ENCODE measurements around the gene ERC2.

The ERC2 gene

DNA sequence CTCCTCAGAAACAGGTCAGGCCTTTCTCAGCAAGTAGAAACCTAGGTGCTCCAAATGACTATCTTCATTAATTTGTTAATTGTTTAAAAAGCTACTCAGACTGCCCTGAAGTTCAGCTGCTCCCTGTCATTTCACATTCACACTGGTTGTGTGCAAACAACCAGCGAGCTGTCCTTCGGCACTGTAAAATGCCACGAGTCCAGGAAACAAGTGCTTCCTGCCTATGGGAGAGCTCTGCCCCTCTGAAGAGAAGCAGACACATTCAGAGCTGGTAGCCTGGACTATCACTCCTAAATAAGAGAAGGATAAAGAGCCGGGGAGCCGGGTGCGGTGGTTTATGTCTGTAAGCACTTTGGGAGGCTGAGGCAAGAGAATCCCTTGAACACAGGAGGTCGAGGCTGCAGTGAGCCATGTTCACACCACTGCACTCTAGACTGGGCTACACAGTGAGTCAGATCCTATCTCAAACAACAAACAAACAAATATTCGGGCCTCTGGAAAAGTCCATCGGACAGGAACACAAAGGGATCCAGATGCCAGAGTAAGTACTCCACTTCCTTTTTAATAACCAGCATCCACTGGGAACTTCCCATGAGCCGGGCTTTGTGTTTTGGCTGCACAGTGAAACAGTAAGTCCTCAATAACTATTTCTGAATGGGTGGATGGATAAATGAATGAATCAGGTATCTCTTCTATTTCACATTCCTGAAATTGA lies 866.7 kb downstream of the ERC2 start:
- DNase-seq = no peak

GRCh38 chr3:55598224-55598623 lies 870.0 kb downstream of the ERC2 start:
- DNase-seq = no peak

DNA sequence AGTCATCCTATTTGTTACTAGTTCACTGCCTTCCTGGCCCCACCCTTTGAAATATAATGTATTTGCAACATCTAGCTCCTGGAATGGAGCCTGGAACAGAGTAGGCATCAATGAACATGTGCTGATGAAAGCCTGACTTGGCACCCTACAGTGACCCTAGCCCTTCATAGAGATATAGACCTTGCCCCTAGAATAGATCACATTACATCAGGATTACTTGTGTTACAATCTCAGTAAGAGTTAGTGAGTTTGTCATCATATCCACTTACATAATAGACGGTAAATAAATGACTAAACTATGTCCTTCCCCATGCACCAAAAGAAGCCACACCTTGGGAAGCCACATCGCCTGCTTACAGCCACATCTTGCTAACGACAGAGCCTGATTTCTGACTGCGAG lies 870.6 kb downstream of the ERC2 start:
- DNase-seq = no peak

DNA sequence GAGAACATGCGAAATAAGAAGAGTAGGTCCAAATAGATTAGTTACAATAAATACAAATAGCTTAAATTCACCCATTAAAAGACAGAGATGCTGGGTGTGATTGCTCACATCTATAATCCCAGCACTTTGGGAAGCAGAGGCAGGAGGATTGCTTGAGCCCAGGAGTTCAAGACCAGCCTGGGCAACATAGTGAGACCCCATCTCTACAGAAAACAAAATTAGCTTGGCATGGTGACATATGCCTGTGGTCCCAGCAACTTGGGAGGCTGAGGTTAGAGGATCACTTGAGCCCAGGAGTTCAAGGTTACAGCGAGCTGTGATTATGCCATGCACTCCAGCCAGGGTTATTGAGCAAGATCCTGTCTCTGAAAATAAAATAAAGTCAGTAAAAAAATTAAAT lies 872.1 kb downstream of the ERC2 start:
- DNase-seq = no peak

DNA sequence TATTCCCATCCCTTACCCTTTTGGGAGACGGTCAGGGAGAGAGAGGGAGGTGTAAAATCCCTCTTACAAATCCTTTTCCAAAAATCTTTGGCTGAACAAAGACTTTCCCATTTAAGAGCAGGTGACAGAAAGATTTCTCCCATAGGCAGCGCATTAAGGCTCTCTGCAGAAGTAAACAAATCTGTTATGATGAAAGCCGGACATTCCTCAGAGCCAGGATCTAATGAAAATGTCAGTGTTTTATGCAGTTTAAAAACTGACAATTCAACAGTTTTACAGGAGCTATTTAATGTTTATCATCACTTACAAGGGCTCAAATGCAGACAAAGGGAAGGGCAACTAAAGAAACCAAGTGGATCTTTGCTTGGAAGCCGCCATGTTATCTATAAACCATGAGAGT lies 872.8 kb downstream of the ERC2 start:
- no peak for DNase-seq

GRCh38 chr3:55592572-55592971 lies 875.7 kb downstream of the ERC2 start:
- DNase-seq = no peak

GRCh38 chr3:55591888-55592287 lies 876.4 kb downstream of the ERC2 start:
- no peak for DNase-seq

DNA sequence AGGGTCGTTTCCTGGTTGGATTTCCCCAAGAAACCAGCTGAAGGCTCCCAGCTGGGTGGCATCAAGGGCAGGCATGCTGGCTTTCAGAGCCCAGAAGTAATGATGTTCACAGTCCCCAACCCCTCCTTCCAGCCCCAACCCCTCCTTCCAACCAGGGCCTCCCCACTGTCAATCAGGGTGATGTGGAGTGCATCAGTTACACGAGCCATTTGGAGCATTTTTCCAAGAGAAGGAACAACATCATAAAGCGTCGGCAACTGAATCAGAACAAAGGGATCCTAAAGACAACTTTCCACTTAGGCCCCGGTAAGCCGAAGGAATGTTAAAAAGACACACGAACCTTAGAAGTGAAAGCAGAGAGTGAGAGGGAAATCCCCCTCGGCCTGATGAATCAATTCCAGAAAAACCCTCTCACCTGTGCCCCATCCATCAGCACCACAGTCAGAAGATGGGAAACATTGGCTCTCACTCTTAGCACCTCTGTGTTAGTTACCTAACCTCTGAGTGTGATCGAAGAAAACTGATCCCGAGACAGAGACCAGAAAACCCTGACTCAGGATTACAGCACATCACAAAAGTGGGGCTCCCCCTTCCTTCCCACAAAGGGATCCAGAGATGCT lies 880.0 kb downstream of the ERC2 start:
- DNase-seq = no peak

GRCh38 chr3:55585856-55586255 lies 882.4 kb downstream of the ERC2 start:
- no peak for DNase-seq

- DNase-seq = no peak
Measured at GRCh38 chr3:55584716-55585368, 883.4 kb downstream of the ERC2 start.

- DNase-seq = no peak
Measured at GRCh38 chr3:55584030-55584429, 884.2 kb downstream of the ERC2 start.

GRCh38 chr3:55583475-55583874 lies 884.8 kb downstream of the ERC2 start:
- no peak for DNase-seq

DNA sequence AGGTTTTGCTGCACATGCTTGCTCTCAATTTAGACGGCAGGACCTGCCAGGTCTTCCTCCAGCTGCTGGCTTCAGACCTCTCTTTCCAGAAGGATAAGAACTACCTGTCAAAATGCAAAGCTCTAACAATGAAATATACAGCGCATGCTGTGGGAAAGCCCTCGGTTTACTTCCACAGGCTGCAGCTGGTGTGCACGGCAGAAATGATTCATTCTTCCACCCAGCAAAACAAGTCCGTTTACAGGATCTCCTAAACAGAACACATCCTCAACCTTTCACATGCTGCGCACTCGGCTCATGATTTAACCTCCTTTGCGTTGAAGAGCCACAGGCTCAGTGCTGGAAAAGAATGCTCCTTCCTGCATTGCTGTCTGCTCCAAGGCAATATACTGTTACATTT lies 888.8 kb downstream of the ERC2 start:
- no peak for DNase-seq

- DNase-seq = no peak
Measured at GRCh38 chr3:55576621-55577388, 891.5 kb downstream of the ERC2 start.

GRCh38 chr3:55574671-55575070 lies 893.6 kb downstream of the ERC2 start:
- no peak for DNase-seq

- no peak for DNase-seq
Measured at GRCh38 chr3:55572816-55573215, 895.5 kb downstream of the ERC2 start.

- no peak for DNase-seq
Measured at GRCh38 chr3:55571913-55572312, 896.4 kb downstream of the ERC2 start.

- no peak for DNase-seq
Measured at GRCh38 chr3:55571216-55571813, 897.0 kb downstream of the ERC2 start.

DNA sequence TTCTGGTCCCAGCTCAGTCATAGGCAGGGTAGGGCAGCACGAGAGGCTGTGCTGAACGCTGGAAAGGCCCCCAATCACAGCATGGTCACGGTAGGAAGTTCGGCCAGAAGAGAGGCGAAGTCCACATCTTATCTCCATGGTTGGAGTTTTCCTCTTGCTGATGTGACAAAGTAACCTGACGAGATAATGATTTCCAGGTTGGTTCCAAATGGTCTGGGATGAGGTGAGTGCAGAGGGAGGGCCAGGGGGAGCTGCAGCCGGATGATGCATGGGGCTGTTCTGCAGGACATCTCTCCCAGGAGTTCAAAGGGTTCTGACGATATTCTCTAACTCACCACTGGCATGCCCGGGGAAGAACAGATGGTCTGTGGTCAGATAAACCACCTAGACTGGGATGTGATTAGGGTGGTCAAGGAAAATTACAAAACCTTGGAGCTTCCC lies 898.0 kb downstream of the ERC2 start:
- DNase-seq = no peak

DNA sequence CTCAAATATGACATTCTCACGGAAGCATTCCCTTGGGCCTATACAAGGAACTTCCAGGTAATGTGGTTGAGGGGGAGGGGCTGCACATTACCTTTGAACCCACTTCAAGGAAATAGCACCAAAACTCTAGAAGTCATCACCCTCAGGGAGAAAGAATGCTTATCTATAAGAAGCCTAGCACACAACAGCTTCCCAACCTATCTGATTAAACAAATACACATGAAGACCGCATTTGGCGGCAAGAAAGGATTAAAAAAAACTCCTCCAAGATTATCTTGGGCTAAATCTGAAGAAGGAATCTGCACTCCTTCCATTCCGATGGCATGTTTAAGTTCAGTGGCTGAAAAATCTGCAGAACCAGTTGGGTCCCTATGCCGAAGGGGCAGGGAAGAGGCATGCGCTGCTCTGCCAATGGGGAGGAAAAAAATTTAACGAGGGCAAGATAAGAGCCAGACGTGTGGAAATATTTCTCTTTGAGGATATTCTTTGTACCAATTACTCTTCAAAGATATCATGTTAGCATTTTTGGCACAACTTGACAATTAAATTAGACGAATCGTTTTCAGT lies 899.2 kb downstream of the ERC2 start:
- no peak for DNase-seq

GRCh38 chr3:55567615-55568014 lies 900.7 kb downstream of the ERC2 start:
- no peak for DNase-seq

DNA sequence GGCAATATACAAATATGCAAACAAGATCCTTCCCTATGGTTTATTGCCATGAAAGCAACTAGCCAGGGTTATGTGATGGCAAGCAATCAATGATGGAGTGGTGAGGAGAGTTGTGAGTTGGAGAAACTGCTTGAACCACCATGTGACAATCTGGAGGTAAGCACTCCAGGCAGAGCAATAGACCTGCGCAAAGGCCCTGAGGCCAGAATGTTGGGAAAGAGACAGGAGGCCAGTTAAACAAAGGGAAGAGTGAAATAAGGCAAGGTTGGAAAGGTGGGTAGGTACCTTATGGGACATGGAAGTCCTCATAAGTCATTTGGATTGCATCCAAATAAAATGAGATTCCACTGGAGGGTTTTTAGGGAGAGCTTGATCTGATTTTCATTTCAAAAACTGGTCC lies 901.1 kb downstream of the ERC2 start:
- DNase-seq = no peak

DNA sequence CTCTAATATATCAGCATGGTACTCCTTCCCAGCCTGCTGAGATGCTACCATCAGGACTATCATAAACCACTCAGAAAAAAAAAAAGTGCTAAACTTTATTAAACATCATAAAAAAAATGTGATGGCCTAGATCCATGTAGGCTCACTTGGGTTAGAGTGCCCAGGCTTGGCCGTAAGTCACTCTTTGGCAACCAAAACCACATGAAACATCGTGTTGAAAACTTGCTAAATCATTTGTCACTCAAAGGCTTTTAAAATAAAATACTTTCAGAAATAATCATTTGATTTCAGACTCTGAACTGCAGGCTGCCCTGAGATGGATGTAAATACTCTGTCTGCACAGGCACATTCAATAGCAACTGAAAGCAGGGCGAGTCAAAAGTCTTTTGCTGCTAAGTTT lies 902.7 kb downstream of the ERC2 start:
- DNase-seq = no peak
